HG03354 (cell line): ENCODE results near the gene IFNL1.
"Not testable (repeated sequence)": the region's sequence is repeated elsewhere in the genome, so short reads cannot be mapped to it uniquely, and the experiment has no call there.

Experiments used
- ATAC-seq: cut with Tn5 transposase; IDR thresholded peaks from one replicate; pipeline ENCODE4 v1.9.1; 2021; ENCODE audit warnings: mild to moderate bottlenecking; ENCODE audit not compliant: unreplicated experiment, poor library complexity, severe bottlenecking

IFNL1 gene

DNA sequence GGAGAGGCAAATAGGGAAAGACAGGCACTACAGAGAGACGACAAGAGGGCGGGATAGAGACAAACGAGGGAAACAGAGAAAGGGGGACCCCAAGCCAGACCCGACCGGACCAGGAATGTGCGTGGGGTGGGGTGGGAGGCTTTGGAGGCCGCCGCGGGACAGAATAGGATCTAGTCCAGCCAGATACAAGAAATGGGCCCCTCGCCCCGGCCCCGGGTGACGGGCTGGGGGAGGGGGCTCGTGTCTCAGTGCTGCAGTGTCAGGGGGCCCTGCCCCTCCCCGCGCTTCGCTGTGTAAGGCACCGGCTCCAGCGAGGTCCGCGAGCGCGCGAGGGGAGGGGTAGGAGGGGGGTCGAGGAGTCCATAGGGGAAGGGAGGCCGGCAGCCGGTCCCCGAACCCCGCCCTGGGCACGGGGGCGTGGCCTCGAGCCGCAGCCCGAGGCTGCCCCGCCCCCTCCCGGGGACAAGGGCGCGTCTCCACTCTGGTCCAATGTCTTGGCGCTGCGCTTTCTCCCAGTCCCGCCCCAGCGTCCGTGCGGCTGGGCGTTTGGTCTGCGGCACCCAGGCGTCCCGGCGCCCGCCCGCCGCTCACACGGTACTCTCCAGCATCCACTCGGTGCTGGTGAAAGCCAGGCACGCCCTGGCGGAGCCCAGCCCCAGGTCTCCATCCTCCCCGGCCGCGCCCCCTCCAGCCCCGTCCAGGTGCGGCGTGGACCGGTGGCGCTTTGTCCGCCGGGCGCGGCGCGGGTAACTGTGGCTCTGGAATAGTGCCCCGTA, 11.0 kb downstream of the IFNL1 start:
- no peak for ATAC-seq

DNA sequence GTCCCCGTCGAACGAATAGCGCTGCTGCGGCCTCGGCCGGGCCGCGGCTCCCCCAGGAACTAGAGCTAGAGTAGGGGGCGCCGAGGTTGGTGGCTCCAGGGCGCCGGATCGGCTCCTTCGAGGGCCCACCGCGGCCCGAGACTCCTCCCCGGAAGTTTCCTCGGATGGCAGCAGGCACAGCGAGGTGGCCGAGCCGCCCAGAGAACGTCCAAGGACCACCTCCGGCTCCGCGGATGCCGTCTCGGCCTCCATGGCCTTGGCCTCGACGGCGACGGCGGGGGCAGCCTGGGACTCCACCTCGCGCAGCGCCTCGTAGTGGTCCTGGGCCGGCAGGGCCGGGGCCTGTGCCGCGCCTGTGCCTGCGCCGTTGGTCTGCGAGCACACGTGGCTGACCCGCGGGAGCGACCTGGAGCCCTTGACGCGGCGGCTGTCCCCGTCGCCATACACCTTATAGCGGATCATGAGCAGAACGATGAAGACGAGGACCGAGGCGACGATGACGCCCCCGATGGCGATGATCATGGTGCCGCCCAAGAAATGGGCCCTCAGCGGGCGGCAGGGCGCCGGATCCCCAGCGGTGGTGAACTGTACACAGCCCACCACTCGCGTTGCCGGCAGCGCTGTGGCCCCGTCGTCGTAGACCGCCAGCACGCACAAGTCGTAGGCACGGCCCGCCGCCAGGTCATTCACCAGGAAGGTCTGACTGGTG, 11.8 kb downstream of the IFNL1 start:
- ATAC-seq = no peak

DNA sequence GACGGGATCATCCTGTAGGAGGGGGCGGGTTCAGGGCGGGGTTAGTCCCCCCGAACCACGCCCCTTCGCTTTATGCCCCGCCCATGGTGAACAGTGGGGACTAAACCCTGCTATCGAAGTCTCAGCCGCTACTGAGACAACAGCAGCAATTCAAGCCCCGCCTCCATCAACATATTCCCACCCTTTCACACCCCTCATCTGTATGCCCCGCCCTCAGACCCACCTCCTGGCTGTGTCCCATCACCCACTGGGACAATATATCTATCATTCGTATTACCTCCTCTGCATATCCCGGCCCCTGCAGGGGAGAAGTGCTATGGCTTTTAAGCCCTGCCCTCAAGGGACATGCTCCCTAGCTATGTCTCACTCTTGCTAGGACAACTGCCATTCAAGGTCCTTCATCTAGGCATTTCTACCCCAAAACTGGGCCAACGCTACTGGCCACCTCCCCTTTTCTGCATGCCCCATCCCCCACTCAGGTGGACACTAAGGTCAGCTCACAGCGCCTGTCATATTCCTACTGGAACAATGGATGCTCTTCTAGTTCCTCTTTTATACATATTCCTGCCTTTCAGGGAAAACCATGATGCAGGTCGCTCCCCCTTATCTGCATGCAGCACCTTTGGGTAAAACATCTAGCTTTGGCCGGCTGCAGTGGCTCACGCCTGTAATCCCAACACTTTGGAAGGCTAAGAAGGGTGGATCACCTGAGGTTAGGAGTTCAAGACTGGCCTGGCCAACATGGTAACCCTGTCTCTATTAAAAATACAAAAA, 12.5 kb downstream of the IFNL1 start:
- no peak for ATAC-seq

DNA sequence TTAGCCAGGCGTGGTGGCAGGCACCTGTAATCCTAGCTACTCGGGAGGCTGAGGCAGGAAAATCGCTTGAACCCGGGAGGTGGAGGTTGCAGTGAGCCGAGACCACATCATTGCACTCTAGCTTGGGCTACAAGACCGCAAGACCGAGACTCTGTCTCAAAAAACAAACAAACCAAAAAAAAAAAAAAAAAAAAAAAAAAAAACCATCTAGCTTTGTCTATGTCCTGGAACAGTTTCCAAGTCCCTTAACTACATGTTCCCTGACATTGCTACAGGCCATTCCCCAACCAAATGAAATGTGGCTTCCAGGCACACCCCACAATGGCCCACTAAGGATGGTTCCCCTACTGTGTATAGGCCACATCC, 13.1 kb downstream of the IFNL1 start:
- not testable (repeated sequence) for ATAC-seq

DNA sequence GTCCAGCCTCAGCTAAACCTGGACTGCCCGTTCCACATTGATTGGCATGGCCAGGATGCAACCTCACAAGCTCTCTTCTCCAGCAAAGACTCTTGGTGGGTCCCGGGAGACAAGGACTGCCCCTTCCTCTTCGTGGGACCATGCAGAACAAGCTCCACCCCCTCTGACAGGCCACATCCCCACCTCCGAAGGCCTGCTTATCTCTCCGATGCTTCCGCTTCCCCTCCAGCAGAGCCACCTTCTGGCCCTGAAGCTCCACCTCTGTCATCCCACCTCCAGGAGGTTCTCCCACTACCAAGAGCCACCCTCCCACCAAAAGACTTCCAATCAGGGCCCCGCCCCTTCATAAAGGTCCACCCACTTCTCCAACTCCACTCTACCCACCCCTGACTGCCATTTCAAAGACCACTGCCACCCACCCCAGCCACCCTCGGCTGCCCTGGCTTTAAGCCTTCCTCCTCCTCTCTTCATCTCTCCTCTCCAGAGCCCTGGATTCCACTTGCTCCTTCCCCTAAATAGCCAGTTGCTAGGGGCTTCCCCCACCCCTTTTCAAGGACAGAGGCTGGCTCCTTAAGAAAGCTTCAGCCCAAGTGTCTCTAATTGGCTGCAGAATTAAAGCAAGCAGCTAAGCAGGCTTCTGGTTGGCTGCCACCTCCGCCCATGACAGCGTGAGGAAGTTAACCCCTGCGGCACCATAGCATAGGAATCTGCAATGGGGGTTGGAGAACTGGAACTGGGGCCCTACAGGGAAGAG, 14.5 kb downstream of the IFNL1 start:
- ATAC-seq = no peak

DNA sequence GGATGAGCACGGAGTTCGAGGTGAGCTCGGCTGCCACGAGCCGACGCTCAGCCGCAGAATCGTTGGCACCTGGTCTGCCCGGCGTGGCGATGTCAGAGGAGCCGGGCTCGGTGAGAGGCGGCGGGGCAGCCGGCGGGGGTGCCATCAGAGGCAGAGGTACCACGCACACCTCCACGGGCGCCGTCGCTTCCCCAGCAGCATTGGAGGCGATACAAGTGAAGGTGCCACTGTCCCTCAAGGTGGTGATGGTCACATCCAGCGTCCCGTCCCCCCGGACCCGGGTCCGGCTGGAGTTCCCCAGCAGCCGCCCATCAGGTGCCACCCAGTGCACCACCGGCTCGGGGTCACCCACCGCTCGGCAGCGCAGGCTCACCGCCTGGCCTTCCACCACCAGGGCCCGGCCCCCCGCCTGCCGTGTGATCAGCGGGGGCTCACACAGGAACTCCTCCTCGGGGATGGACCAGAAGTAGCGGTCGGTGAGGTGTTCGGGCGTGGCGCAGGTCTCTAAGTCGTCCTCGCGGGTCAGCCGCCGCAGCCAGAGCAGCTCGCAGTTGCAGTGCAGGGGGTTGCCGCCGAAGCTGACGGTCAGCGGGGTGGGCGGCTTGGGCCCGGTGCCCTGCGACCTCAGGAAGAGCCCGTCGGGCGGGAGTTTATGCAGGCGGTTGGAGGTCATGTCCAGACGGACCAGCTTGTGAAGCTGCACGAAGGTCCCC, 18.0 kb downstream of the IFNL1 start:
- no peak for ATAC-seq

DNA sequence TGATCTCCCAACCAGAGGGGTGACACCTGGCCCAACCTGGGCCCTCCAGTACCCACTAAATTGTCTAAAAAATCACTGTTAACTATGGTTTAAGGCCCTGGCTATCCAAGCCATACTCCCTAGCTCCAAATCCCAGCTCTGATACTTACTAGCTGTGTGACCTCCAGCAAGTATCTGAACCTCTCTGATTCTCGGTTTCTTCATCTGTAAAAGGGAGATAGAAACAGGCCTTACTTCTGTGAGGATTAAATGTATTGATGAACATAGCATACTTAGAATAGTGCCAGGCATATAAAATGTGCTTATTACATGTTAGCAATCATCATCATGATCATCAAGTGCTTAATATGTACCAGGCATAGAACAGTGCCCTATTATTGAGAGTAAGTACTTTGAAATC, 19.7 kb downstream of the IFNL1 start:
- ATAC-seq = no peak

DNA sequence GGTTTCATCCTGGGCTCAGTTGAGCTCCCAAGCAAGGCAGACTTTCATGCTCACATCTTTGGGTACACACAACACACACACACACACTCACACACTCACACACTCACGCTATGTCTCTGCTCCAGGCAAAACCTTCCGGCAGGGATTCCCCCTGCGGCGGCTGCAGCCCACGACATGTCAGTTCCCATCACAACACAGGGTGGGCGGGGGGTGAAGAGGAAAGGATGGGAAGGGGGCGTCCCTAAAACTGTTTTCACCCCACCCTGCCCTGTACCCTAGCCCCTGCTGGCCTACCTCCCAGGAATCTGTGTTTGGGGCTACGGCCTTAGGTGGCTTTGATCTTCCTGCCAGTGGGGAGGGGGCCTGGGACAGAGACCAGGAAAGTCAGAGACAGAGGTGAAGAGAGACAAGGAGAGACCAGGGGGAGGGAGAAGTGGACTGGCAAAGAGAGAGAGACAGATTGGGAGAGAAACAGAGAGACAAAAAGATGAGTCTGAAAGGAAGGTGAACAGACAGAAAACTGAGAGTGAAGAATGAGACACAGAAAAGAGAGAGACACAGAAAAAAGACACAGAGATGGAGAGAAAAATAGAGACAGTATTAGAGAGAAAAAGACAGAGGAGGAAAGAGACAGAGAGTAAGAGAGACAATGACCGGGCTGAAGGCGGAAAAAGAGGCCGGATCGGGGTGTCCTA, 20.6 kb downstream of the IFNL1 start:
- ATAC-seq = no peak

DNA sequence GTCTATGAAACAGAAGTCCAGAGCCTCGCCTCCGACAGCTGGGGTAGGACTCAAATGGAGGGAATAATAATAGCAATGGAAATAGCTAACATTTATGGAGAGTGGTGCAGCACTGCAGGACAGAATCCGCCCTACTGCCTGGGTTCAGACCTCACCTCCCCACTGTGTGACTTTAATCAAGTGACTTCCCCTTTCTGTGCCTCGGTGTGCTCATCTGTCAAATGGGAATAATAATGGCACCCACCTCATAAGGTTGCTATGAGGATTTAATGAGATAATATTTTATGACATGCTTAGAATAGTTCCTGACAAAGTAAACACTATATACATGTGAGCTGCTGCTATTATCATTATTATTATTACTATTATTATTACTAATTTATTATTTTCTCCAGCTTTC, 21.3 kb downstream of the IFNL1 start:
- no peak for ATAC-seq

DNA sequence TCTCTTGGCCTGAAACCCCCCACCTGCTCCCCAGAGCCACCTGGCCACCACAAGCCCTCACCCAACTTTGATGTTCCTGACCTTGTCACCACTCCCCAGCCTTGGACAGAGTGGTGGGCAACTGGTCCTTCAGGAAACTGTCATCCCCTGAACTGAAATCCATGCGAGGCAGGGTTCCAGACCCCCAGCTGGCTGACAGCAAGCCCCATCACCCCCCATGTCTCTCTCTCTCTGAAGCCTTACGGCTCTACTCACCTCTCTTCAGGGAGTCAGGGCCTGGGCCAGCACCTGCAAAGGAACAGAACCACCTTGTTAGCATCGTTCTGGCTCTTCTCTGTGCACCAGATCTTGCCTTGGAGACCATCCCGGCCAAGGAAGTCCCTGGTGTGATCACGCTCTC, 21.9 kb downstream of the IFNL1 start:
- no peak for ATAC-seq

DNA sequence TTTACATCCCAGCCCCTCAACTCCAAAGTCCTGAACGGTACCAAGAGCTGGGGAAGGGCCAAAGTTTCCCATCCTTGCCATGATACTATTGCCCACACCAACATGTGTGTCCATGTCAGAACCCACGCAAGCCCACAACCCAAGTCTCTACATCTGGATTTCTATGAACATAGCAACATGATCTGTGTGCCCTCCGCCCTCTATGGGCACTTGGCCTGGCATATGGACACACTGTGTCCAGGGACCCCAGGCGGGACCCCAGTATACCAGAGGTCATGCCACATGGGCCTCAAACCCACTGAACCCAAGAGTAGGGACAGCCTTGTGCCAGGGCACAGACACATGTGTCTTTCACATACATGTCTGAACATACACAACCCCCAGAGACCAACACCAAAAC, 22.5 kb downstream of the IFNL1 start:
- ATAC-seq = no peak

DNA sequence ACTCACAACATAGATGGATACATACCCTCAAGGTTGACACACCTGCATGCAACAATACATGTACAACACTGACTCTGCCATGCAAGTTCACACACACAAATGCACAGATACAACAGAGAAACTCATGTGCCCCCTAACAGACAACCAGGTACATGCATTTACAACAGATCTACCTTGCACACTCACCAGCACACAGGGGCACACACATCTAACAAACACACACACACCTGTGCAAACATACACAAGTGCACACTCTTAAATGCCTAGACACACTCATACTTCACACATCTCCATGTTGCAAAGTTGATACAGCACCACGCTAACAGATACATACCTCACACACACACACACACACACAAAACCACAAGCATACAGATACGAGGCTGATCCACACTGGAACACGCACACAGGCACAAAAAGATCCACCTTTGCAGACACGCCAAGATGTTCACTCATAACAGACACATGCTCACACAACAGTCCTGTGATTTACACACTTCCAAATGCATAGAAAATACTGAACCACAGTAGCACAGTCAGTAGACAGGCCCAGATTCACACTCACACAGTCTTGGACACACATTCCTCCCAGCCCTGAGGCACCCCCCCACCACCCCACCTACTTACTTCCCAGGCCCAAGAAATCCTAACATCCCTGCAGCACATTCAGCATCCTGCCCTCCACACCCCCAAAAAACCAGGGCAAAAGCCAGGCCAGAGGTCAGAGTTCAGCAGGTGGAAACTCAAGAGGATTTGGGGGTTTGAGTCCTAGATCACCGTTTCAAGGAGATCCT, 23.1 kb downstream of the IFNL1 start:
- ATAC-seq = no peak

DNA sequence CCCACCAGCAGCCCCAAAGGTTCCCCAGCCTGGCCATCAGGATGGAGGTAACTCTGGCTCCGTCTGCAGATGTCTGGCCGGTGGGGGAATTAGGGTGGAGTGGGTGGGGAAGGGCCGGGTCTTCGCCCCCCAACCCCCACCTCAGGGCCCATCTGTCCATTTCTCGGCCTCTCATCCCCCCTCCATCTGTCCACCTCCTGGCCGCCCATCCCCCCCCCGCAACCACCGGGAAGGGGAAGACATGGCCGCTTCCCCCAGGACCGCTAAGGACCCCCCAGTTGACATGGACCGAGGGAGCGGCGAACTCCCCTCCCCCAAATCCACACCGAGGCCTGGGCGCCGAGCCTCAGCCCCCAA, 23.7 kb downstream of the IFNL1 start:
- no peak for ATAC-seq

DNA sequence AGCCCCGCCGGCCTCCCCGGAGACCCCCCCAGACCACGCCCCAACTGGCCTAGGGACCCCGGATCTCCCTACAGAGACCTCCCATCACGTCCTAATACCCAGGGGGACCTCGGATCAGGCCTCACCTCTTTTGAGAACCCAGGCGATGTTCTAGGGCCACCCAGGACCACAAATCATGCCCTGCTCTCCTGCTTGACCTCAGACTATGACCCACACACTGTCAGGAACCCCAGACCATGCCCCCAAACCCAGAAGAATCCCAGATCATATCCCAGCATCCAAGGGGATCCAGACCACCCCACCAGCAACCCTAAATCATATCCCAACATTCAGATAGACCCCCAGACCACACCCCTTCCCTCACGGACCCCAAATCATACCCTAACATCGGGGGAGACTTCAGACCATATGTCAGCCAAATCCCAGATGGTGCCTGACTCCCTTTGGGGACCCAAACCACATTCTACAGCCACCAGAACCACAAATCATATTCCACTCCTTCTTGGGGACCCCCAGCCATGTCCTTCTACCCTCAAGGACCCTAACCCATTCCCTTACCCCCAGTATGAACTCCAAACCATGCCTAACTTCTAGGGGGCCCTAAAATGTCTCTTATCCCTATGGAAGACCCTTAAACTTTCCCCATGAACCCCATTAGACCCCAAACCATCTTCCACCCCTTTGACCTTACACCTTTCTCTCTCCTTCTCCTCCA, 25.1 kb downstream of the IFNL1 start:
- no peak for ATAC-seq

DNA sequence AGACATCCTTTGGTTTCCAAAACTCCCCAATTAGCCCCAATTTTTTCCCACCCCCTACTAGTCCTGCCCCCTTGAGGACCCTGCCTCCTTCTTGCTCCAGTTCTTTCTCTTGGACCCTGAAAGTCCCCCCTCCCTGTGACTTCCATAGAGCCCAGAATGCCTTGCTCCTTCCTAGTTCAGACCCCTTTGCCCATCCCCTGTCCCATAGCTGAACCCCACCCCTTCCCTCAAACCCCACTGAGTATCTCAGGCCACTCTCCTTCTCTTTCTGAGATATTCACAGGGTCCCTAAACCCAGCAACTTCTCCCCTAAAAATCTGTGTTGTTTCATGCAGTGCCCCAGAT, 25.6 kb downstream of the IFNL1 start:
- ATAC-seq = no peak

DNA sequence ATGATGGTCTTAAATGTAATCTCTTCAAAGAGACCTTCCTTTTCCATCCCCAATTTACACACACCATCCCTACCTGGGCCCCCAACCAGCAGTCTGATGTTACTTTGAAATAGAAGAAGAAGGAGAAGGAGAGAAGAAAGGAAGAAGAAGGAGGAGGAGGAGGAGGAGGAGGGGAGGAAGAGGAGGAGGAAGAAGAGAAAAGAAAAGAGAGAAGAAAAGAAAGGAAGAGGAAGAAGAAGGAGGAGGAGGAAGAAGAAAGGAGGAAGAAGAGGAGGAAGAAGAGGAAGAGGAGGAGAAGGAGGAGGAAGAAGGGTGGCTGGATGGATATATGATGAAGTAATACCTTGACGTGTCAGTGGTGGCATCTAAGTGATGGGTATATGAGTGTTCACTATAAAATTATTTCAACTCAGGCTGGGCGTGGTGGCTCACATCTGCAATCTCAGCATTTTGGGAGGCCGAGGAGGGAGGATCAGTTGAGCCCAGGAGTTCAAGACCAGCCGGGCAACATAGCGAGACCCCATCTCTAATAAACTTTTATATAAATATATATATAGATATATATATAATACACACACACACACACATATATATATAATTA, 28.1 kb downstream of the IFNL1 start:
- ATAC-seq = no peak
